HT-29 (cell line): ENCODE measurements around the gene TBC1D9B. TPM values are rescaled to one million over a fixed set of nuclear protein-coding genes. Genes with fewer than 3 reads are reported as not detected.
A peak's percentile ranks its signal among the peaks of the same experiment; 100 is the strongest.
"Not testable (repeated sequence)": the region's sequence is repeated elsewhere in the genome, so short reads cannot be mapped to it uniquely, and the experiment has no call there.

Experiments used
- DNase-seq: peaks from one replicate; pipeline ENCODE4 v3.0.0-alpha.2; 2015; ENCODE audit warnings: low spot score
- total RNA-seq: library from RNA; depleted of rRNA; stranded (reverse); fragments of >200 nt; shearing (Covaris generic); gene quantifications from 2 replicates; pipeline ENCODE4 v1.2.3, GENCODE V29; 2014

Gene TBC1D9B
- total RNA-seq, 1 experiment from 2014 or later: 59.9 TPM

- no peak for DNase-seq
These were observed 22.1 kb downstream of the TBC1D9B start for GRCh38 chr5:179885491-179886090.

DNA sequence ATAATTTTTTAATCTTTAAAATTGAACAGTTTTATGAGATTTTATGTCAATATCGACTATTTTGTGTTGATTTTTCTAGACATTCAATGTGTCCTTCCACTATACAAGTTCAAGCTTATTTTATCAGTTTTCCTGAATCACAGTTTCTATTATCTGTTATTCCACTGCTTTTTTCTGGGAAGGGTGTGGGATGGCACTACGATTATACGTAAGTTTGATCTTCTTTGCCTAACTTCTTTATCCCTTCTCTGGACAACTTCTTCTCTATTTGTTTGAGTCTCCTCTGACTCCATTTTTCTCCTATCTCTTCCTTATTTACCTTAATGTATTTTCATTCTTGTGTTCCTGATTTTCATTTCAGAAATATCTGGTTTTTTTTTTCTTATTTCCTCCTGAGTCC is 24.5 kb downstream of the TBC1D9B start:
- no peak for DNase-seq

GRCh38 chr5:179882338-179882737 is 25.4 kb downstream of the TBC1D9B start:
- DNase-seq: no peak

DNA sequence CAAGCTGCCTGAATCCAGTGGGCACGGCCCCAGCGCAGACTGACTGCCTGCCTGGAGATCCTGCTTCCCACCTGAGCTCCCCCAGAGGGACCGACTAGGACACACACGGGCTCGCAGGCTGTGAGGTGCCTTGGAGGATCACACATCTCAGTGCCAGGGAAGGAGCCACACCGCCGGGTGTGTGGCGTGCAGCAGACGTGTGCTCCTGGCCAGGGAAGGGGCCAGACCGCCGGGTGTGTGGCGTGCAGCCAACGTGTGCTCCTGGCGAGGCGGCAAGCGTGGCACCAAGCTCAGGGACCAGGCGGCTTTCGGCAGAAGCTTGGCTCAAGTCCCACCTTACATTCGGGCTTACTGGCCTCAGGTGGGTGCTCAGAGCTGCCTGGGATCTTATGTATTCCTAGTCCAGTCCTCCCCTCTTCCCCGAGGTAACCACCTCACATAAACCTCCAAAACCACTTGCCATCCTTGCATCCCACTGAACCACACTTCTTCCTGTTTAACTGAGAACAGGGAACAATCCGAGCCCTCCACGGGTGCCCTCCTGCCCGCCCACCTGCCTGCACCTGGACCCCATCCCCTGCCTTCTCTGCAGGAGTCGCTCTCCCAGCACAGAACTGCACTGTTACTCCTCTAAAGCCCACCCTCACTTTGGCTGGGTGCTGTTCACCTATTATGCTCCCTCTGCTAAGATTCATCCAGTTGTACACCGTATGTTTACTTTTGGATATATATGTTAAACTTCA is 26.7 kb downstream of the TBC1D9B start:
- no peak for DNase-seq

DNA sequence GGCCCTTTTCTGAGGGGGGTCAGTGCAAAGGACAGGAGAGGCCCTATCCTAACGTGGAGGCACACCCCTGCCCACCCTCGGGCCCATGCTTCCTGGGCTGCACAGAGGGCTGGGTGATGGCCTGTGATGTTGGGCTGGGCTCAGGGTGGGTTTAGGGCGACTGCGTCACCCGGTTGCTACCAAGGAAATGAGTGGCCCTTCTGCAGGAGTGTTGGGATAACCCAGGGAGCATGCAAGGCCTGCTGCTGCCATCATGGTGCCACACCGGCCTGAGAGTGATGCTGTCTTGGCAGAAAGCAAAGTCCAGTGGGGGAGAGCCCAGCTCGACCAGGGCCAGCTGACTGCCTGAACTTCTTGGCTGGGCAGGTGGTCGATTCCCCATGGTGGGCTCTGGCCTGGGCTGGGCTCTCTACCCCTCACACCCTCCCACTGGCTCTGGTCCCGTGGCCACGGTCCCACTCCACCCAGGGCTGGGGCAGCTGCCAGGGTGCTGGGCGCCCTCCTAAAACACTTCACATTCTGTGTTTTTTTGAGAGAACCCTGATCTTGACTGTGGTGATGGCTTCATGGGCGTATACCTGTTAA is 27.5 kb downstream of the TBC1D9B start:
- no peak for DNase-seq

DNA sequence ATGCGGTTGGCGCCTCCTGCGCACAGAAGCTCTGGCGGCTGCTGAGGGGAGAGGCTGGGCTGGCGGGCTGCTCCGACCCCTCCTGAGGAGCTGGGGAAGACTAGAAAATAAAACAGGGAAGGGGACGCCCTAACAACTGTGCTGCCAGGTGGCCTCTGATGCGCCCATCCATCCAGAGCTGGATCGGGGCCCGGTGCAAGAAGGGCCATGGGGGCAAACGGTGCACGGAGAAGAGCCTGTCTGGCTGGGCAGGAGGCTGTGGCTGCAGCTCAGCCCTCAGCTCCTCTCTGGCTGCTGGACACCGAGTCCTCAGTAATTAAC is 28.0 kb downstream of the TBC1D9B start:
- no peak for DNase-seq

DNA sequence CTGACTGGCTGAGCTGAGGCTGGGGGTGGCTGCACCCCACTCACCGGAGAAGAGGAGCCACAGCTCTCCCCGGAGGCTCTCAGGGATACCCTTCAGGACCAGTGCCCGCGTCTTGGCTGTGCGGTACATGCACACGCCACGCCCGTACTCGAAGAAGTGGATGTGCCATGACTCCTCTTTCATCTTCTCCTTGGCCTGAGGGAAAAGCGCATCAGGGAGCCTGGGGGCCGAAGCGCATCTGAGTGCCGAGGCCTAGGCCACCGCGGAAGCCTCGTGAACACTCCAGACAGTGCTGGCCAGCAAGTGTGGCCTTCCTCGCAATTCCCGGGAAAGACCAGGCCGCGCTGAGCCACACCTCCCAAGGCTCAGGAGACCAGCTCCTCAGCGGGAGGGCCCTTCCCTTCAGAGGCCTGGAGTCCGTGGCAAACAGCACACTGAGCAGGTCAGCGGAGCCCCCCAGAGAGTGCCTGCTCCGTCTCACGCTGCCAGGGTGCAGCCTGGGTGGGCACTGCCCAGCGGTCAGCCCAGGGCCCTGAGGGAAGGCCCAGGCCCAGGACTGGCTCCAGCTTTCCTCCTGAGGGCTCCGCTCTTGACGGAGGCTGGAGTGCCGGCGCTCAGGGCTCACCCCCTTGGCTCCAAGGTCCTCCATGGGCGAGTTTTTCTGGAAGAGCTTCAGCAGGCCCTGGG is 28.6 kb downstream of the TBC1D9B start:
- DNase-seq: no peak

- DNase-seq: no peak
These were observed 29.3 kb downstream of the TBC1D9B start for GRCh38 chr5:179878222-179879002.

- DNase-seq: no peak
These were observed 31.1 kb downstream of the TBC1D9B start for GRCh38 chr5:179876610-179876952.

GRCh38 chr5:179875741-179876609 is 31.7 kb downstream of the TBC1D9B start:
- DNase-seq: no peak

GRCh38 chr5:179874536-179875292 is 33.0 kb downstream of the TBC1D9B start:
- DNase-seq: no peak

DNA sequence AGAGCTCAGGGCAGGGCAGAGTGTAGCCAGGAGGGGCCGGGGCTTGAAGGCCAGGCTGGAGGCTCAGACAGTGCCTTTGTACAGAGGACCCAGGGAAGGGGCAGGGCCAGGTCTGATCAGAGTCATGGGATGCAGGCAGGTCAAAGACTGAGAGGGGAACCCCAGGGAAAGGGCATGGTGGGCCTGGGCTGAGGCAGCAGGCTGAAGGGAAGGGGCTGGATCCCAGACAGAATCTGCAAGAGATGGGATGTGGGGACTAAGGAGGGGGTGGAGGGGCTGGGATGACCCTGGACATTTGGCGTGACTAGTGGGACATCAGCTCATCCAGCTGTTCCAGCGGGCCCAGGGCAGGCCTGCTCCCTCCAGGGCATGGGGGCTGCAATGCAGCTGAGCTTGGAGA is 33.6 kb downstream of the TBC1D9B start:
- DNase-seq: no peak

GRCh38 chr5:179873588-179874110 is 34.0 kb downstream of the TBC1D9B start:
- DNase-seq: no peak

DNA sequence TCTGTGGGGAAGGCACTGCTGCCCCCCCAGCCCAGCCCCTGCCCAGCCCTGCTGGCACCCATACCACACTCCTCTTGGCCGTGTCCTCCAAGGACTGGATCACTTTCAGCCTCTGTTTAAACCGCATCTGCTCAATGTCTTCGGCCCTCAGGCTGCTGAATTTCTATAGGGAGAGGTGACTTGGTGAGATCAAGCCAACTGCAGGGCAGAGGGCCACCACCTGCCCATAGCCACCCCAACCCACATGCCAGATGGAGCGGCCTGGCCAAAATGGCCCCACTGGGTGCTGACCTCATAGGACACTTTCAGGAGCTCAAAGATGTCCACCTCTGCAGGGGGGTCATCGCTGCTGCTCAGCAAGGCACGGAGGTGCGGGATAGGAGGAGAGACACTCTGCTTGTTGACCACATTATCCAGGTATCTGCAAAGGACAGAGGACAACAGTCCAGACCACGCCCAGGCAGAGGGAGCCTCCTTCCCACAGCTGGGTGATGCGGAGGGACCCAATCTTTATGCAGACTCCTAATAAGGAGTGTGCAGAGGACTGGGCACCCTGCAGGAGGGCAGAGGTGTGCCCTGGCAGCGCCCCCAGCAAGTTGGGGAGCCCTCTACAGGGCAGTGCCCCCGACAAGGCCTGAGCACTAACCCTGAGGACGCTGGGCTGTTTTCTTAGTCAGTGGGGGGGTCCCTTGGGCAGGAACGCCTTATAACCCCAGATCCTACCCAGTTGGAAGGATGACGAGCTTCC is 34.7 kb downstream of the TBC1D9B start:
- no peak for DNase-seq

DNA sequence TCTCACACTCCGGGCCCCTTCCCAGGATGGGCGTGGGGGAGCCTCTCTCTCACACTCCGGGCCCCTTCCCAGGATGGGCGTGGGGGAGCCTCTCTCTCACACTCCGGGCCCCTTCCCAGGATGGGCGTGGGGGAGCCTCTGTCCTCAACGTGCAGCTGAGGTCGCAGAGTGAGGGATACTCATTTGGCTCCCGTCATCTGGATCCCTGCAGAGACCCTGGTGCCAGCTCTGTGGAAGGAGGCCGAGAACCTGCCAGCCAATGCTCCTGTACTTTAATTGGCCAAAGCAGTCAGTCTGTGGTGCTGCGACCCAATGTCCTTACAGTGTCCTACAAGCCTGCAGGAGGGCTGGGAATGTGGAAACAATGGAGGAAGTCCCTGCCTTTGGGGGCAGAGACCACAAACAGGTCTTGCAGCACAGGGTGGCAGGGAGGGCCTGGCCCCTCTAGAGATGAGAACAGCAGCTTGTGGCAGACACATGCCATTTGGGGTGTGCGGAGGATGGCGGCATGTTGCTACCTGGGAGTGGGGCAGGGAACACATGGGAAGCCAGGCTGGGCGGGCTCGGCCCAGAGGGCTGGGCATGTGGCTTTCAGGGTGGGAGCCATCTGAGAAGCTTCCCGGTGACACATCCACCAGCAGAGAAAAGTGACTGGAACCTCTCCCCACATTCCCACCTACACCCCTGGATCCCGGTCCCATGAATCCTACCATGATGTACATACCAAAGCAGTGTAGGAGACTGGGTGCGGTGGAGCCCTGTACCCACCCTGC is 35.5 kb downstream of the TBC1D9B start:
- DNase-seq: no peak

DNA sequence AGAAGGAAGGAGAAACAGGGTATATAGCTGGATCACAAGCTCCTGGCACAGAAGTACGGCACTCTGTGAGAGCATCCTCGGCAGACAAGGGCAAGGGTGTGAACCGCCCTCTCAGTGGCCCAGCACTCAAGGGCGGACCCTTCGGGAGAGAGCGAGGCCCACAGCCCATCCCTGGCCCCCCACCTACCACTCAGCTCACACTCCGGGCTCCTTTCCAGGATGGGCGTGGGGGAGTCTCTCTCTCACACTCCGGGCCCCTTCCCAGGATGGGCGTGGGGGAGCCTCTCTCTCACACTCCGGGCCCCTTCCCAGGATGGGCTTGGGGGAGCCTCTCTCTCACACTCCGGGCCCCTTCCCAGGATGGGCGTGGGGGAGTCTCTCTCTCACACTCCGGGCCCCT is 36.2 kb downstream of the TBC1D9B start:
- not testable (repeated sequence) for DNase-seq

DNA sequence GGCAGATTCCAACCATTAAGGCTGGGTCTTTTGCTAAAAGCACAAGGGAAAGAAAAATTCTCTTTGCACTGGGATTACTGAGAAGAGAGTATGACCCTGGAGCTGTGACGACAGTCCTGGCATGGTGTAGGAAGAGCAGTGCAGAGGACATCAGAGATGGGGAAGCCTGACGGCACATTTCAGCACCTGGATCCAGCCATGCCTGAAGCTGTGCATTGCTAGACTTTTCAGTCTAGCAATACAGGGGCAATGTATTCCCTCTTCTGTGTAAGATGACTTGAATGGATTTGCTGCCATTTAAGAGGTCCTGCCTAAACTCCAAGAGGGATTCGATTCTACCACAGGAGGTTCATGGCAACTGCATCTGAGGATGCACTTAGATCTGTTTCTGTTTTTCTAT is 36.7 kb downstream of the TBC1D9B start:
- DNase-seq: no peak

DNA sequence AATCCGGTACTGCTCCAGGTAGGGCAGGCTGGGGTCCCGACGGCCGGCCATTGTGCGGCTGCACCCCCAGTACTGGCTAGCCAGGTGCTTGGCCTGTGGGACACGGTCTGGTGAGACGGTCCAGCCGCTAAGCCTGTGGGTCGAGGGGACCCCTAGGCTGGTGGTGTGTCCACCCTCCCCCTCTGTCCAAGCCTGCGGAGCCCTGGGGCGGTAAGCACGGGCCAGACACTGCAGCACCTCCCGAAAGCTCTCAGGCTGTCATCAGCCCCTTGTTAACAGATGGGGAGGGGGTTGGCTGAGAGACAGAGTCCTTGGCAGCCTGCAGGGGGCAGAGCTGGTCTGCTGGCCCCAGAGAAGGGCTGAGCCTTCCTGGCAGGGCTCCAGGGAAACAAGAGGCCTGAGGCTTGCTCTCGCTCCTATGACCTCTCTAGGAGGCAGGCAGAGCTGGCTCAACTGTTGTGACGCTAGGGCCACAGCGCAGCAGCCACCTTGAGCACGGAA is 37.2 kb downstream of the TBC1D9B start:
- peak; percentile 22 for DNase-seq
